Liver (tissue), 9 donors: Measurements from ENCODE around the gene SEMA6B. TPM values are rescaled to one million over a fixed set of nuclear protein-coding genes. Genes with fewer than 3 reads are reported as not detected.

Experiments
- DNase-seq: peaks from one replicate; pipeline ENCODE4 v3.0.0-alpha.2; 2017; ENCODE audit warnings: low spot score
- H3K27ac ChIP-seq, 2 donors: one replicate each; pipeline ENCODE4 v1.7.0; 2013; ENCODE audit warnings: inconsistent platforms in 2 of 2, low read length in 2 of 2, control low read depth in 1 of 2, low read depth in 1 of 2, mild to moderate bottlenecking in 1 of 2
- H3K27me3 ChIP-seq, 4 donors: one replicate each; pipeline versions ENCODE4 v1.6.1 to v1.7.0; 2013; ENCODE audit warnings: low read length in 3 of 4, inconsistent platforms in 1 of 4, mild to moderate bottlenecking in 1 of 4, moderate library complexity in 1 of 4; ENCODE audit not compliant: control insufficient read depth in 4 of 4, insufficient read depth in 4 of 4
- H3K36me3 ChIP-seq, 4 donors: one replicate each; pipeline versions ENCODE4 v1.6.1 to v1.7.0; 2013; ENCODE audit warnings: low read length in 3 of 4, mild to moderate bottlenecking in 3 of 4, low read depth in 1 of 4, moderate library complexity in 1 of 4; ENCODE audit not compliant: control insufficient read depth in 4 of 4, insufficient read depth in 3 of 4
- H3K4me1 ChIP-seq, 4 donors: one replicate each; pipeline versions ENCODE4 v1.6.1 to v1.7.0; 2013; ENCODE audit warnings: low read length in 3 of 4, mild to moderate bottlenecking in 3 of 4, moderate library complexity in 1 of 4; ENCODE audit not compliant: control insufficient read depth in 4 of 4, insufficient read depth in 4 of 4
- H3K4me3 ChIP-seq, 3 donors: one replicate each; pipeline versions ENCODE4 v1.6.1 to v1.7.0; 2013; ENCODE audit warnings: low read length in 3 of 3, control low read depth in 1 of 3, low read depth in 1 of 3, mild to moderate bottlenecking in 1 of 3
- H3K9ac ChIP-seq, 2 donors: one replicate each; pipeline ENCODE4 v1.7.0; 2013; ENCODE audit warnings: low read length in 2 of 2, mild to moderate bottlenecking in 2 of 2, moderate library complexity in 2 of 2, control low read depth in 1 of 2, low read depth in 1 of 2
- H3K9me3 ChIP-seq, 4 donors: one replicate each; pipeline versions ENCODE4 v1.6.1 to v1.7.0; 2013; ENCODE audit warnings: low read length in 3 of 4; ENCODE audit not compliant: control insufficient read depth in 4 of 4
- CTCF ChIP-seq: fragments of 150-350 bp; IDR thresholded peaks from 2 replicates; pipeline ENCODE4 v1.5.1; 2017; ENCODE audit warnings: improper control_type of control experiment, low read depth, low read length; ENCODE audit not compliant: missing input control
- EGR1 ChIP-seq, 2 donors: IDR thresholded peaks; 2 replicates each; pipeline ENCODE4 v1.6.1; 2016 to 2018; ENCODE audit warnings: antibody characterized with exemption in 2 of 2, low read depth in 2 of 2
- FOXA1 ChIP-seq: IDR thresholded peaks from 2 replicates; pipeline ENCODE4 v1.6.1; 2016; ENCODE audit warnings: antibody characterized with exemption
- FOXA2 ChIP-seq: IDR thresholded peaks from 2 replicates; pipeline ENCODE4 v1.6.1; 2016; ENCODE audit warnings: antibody characterized with exemption
- HNF4A ChIP-seq, 2 donors: conservative IDR thresholded peaks; 2 replicates each; pipeline ENCODE4 v1.6.1; 2016; ENCODE audit warnings: antibody characterized with exemption in 2 of 2, mild to moderate bottlenecking in 2 of 2
- HNF4G ChIP-seq: IDR thresholded peaks from 2 replicates; pipeline ENCODE4 v1.6.1; 2016; ENCODE audit warnings: antibody characterized with exemption
- JUND ChIP-seq, 2 donors: IDR thresholded peaks; 2 replicates each; pipeline ENCODE4 v1.6.1; 2016; ENCODE audit warnings: antibody characterized with exemption in 2 of 2
- NR2F2 ChIP-seq: IDR thresholded peaks from 2 replicates; pipeline ENCODE4 v1.6.1; 2016; ENCODE audit warnings: antibody characterized with exemption
- RAD21 ChIP-seq, 2 donors: IDR thresholded peaks; 2 replicates each; pipeline ENCODE4 v1.6.1; 2016; ENCODE audit warnings: antibody characterized with exemption in 2 of 2, mild to moderate bottlenecking in 2 of 2
- RXRA ChIP-seq, 2 donors: IDR thresholded peaks; 2 replicates each; pipeline ENCODE4 v1.6.1; 2017 to 2018; ENCODE audit warnings: antibody characterized with exemption in 2 of 2, mild to moderate bottlenecking in 1 of 2
- SP1 ChIP-seq: IDR thresholded peaks from 2 replicates; pipeline ENCODE4 v1.6.1; 2018; ENCODE audit warnings: antibody characterized with exemption, mild to moderate bottlenecking
- TAF1 ChIP-seq: conservative IDR thresholded peaks from 2 replicates; pipeline ENCODE4 v1.6.1; 2016; ENCODE audit warnings: antibody characterized with exemption, mild to moderate bottlenecking
- YY1 ChIP-seq: IDR thresholded peaks from 2 replicates; pipeline ENCODE4 v1.6.1; 2016; ENCODE audit warnings: antibody characterized with exemption, mild to moderate bottlenecking
- WGBS: extraction: QIAGEN DNeasy Blood & Tissue Kit; methylation state at CpG from one replicate; pipeline ENCODE4 v1.1.7; 2013; 5-methylcytosine and 5-hydroxymethylcytosine counted together
- polyA plus RNA-seq, 2 donors: library from polyadenylated mRNA; stranded (reverse) in 1 of 2; unstranded in 1 of 2; fragments of 200-250 nt in 1 of 2; fragments of >200 nt in 1 of 2; fragmentation: Nextera tagmentation in 1 of 2; extraction: Ambion mirVana in 1 of 2; gene quantifications; one replicate each; pipeline versions ENCODE4 v1.2.1 to v1.2.3, GENCODE V29; 2013 to 2015
- total RNA-seq, 2 donors: library from RNA; depleted of rRNA; stranded (reverse); fragments of >200 nt; gene quantifications; one replicate each; pipeline ENCODE4 v1.2.3, GENCODE V29; 2014
- TF ChIP-seq, protein P1 (sequence below): IDR thresholded peaks from 2 replicates; pipeline ENCODE4 v1.6.1; 2016; ENCODE audit warnings: antibody characterized with exemption
- TF ChIP-seq, protein P2 (sequence below): IDR thresholded peaks from 2 replicates; pipeline ENCODE4 v1.6.1; 2016; ENCODE audit warnings: antibody characterized with exemption, mild to moderate bottlenecking
- donor health status: healthy.
- donor health status: healthy.
- donor health status: healthy.
- donor health status: healthy.
- donor health status: healthy.

Gene SEMA6B
- total and polyA plus RNA-seq, 4 donors: 0.58 to 3.2 (median 2.9) TPM

DNA sequence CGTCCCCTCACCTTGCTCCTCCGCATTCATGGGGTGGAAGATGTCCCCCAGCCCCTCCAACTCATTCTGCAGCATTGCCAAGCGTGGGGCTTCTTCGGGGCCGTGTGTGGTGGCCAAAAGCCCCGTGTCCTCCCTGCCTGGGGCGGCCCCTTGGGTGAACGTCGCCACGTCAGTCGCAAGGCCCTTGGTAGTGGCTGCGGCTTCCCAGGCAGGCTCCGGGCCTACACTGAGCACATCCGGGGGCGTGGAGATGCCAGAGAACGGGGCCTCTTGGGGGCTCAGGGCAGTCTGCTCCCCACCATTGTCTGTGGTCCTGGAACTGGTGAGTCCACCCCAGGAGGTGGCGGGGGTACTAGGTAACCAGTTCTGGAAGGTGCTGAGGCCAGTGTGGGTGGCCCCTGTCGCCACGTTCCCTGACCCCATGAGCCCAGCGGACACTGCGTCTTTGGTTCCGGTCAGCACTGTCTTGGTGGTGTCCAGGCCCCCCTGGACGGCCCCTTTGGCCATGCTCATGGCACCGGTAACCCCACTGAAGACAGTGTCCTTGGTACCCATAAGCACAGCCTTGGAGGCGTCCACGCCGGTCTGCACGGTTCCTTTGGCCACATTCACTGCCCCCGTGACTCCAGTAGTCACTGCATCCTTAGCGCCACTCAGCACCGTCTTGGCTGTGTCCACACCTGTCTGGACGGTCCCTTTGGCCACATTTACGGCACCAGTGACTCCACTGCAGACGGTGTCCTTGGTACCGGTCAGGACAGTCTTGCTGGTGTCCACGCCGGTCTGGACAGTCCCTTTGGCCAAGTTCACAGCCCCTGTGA is 48.8 kb downstream of the SEMA6B start:
- Histone ChIP-seq H3K27ac (no peak overlapping the region), H3K27me3 (no peaks in the 10 kb centered on the region), H3K9ac (no peak overlapping the region), H3K4me3 (no peak overlapping the region), H3K9me3 (no peaks in the 10 kb centered on the region), H3K36me3 (peaks cover 11 to 58% (median 24%) of the 10 kb centered on the region in 4 donors), H3K4me1 (no peaks in the 10 kb centered on the region)
- 94% methylated on average over 37 of the region's 37 CpGs for WGBS
- no peak for DNase-seq
- no peak for TF ChIP-seq RAD21 (IDR thresholded peaks at IDR 0.05)
- no peak for TF ChIP-seq HNF4G
- no peak for TF ChIP-seq SP1
- TF ChIP-seq TAF1: no peak
- TF ChIP-seq, protein P1, sequence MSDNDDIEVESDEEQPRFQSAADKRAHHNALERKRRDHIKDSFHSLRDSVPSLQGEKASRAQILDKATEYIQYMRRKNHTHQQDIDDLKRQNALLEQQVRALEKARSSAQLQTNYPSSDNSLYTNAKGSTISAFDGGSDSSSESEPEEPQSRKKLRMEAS: no peak
- TF ChIP-seq EGR1 (IDR thresholded peaks at IDR 0.05; ENCODE audit: low read depth in 2 of 2): no peak
- TF ChIP-seq JUND (IDR thresholded peaks at IDR 0.05): no peak
- no peak for TF ChIP-seq FOXA2
- no peak for TF ChIP-seq YY1
- TF ChIP-seq, protein P2, sequence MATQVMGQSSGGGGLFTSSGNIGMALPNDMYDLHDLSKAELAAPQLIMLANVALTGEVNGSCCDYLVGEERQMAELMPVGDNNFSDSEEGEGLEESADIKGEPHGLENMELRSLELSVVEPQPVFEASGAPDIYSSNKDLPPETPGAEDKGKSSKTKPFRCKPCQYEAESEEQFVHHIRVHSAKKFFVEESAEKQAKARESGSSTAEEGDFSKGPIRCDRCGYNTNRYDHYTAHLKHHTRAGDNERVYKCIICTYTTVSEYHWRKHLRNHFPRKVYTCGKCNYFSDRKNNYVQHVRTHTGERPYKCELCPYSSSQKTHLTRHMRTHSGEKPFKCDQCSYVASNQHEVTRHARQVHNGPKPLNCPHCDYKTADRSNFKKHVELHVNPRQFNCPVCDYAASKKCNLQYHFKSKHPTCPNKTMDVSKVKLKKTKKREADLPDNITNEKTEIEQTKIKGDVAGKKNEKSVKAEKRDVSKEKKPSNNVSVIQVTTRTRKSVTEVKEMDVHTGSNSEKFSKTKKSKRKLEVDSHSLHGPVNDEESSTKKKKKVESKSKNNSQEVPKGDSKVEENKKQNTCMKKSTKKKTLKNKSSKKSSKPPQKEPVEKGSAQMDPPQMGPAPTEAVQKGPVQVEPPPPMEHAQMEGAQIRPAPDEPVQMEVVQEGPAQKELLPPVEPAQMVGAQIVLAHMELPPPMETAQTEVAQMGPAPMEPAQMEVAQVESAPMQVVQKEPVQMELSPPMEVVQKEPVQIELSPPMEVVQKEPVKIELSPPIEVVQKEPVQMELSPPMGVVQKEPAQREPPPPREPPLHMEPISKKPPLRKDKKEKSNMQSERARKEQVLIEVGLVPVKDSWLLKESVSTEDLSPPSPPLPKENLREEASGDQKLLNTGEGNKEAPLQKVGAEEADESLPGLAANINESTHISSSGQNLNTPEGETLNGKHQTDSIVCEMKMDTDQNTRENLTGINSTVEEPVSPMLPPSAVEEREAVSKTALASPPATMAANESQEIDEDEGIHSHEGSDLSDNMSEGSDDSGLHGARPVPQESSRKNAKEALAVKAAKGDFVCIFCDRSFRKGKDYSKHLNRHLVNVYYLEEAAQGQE: no peak
- no peak for TF ChIP-seq CTCF
- no peak for TF ChIP-seq RXRA (IDR thresholded peaks at IDR 0.05)

GRCh38 chr19:4508698-4509097 is 50.8 kb downstream of the SEMA6B start:
- Histone ChIP-seq H3K27me3 (no peaks in the 10 kb centered on the region), H3K4me1 (no peaks in the 10 kb centered on the region), H3K4me3 (no peak overlapping the region), H3K36me3 (peaks cover 15 to 70% (median 28%) of the 10 kb centered on the region in 4 donors), H3K9ac (no peak overlapping the region), H3K27ac (no peak overlapping the region), H3K9me3 (no peaks in the 10 kb centered on the region)
- WGBS: 89% methylated on average over 21 of the region's 21 CpGs
- no peak for TF ChIP-seq YY1
- no peak for TF ChIP-seq HNF4A (conservative IDR thresholded peaks at IDR 0.05)
- no peak for TF ChIP-seq NR2F2
- no peak for TF ChIP-seq SP1
- TF ChIP-seq, protein P2: no peak
- no peak for TF ChIP-seq RAD21 (IDR thresholded peaks at IDR 0.05)
- no peak for TF ChIP-seq FOXA1
- TF ChIP-seq JUND (IDR thresholded peaks at IDR 0.05): no peak
- TF ChIP-seq EGR1 (IDR thresholded peaks at IDR 0.05; ENCODE audit: low read depth in 2 of 2): no peak
- no peak for DNase-seq
